GM23248 (cell line): ENCODE data around the gene GGT6. TPM values are rescaled to one million over a fixed set of nuclear protein-coding genes. Genes with fewer than 3 reads are reported as not detected.

Experiments
- DNase-seq: peaks from one replicate; pipeline ENCODE4 v3.0.0-alpha.2; 2015
- H2AFZ ChIP-seq: fragments of 200-600 bp; sonication (generic); 2 replicates; pipeline ENCODE4 v1.6.1; 2016; ENCODE audit warnings: antibody characterized with exemption
- H3F3A ChIP-seq: fragments of 200-600 bp; sonication (generic); 2 replicates; pipeline ENCODE4 v1.6.1; 2016; ENCODE audit warnings: mild to moderate bottlenecking, antibody characterized with exemption, mixed run types; ENCODE audit not compliant: insufficient read depth
- H3K27ac ChIP-seq: fragments of 200-600 bp; sonication (generic); 2 replicates; pipeline ENCODE4 v1.5.1; 2016; ENCODE audit warnings: mild to moderate bottlenecking
- H3K27me3 ChIP-seq: fragments of 200-600 bp; sonication (generic); replicated peaks from 2 replicates; pipeline ENCODE4 v1.6.1; 2016; ENCODE audit warnings: mild to moderate bottlenecking; ENCODE audit not compliant: insufficient read depth
- H3K36me3 ChIP-seq: fragments of 200-600 bp; sonication (generic); 2 replicates; pipeline ENCODE4 v1.6.1; 2016; ENCODE audit warnings: low read depth, mild to moderate bottlenecking
- H3K4me1 ChIP-seq: fragments of 200-600 bp; sonication (generic); 2 replicates; pipeline ENCODE4 v1.6.1; 2016; ENCODE audit warnings: mild to moderate bottlenecking; ENCODE audit not compliant: insufficient read depth
- H3K4me2 ChIP-seq: fragments of 200-600 bp; sonication (generic); one replicate; pipeline ENCODE4 v1.6.1; 2016; ENCODE audit warnings: mild to moderate bottlenecking; ENCODE audit not compliant: unreplicated experiment
- H3K4me3 ChIP-seq: fragments of 200-600 bp; sonication (generic); 2 replicates; pipeline ENCODE4 v1.5.1; 2016; ENCODE audit warnings: mild to moderate bottlenecking
- H3K79me2 ChIP-seq: fragments of 200-600 bp; sonication (generic); 2 replicates; pipeline ENCODE4 v1.6.1; 2016; ENCODE audit warnings: mild to moderate bottlenecking; ENCODE audit not compliant: insufficient read depth
- H3K9ac ChIP-seq: fragments of 200-600 bp; sonication (generic); 2 replicates; pipeline ENCODE4 v1.6.1; 2016; ENCODE audit warnings: mild to moderate bottlenecking
- H3K9me2 ChIP-seq: fragments of 200-600 bp; sonication (generic); 2 replicates; pipeline ENCODE4 v1.6.1; 2016; ENCODE audit warnings: mixed run types, mild to moderate bottlenecking, moderate library complexity; ENCODE audit not compliant: insufficient read depth
- H3K9me3 ChIP-seq: fragments of 200-600 bp; sonication (generic); one replicate; pipeline ENCODE4 v1.6.1; 2017; ENCODE audit warnings: low read depth
- H4K20me1 ChIP-seq: fragments of 200-600 bp; sonication (generic); 2 replicates; pipeline ENCODE4 v1.6.0; 2016; ENCODE audit not compliant: insufficient read depth
- EZH2 ChIP-seq: fragments of 200-600 bp; sonication (generic); IDR thresholded peaks from 2 replicates; pipeline ENCODE4 v1.6.1; 2018; ENCODE audit warnings: antibody characterized with exemption, mild to moderate bottlenecking; ENCODE audit not compliant: insufficient read depth, poor library complexity, severe bottlenecking
- EZH2phosphoT487 ChIP-seq: fragments of 200-600 bp; sonication (generic); IDR thresholded peaks from 2 replicates; pipeline ENCODE4 v1.6.1; 2018; ENCODE audit warnings: antibody characterized with exemption, moderate library complexity, mild to moderate bottlenecking, low read depth; ENCODE audit not compliant: insufficient read depth
- WGBS, 2 experiments: methylation state at CpG; one replicate each; pipeline ENCODE4 v1.1.6; 2015 to 2017; ENCODE audit warnings: low lambda C conversion rate in 2 of 2, low coverage in 1 of 2; ENCODE audit errors: missing lambda C conversion rate in 2 of 2; 5-methylcytosine and 5-hydroxymethylcytosine counted together
- in situ Hi-C: fragments of 300-500 bp; cut with MboI; formaldehyde crosslinking; loops from 2 replicates; pipeline ENCODE4 v1.15.0; 2020
- polyA plus RNA-seq: library from polyadenylated mRNA; unstranded; fragments of >200 nt; fragmentation: Nextera tagmentation; extraction: Ambion mirVana; gene quantifications from 2 replicates; pipeline ENCODE4 v1.2.1, GENCODE V29; 2016
- total RNA-seq: library from RNA; depleted of rRNA; stranded (reverse); fragments of >200 nt; shearing (Covaris generic); gene quantifications from 2 replicates; pipeline ENCODE4 v1.2.3, GENCODE V29; 2014

The GGT6 gene
- total and polyA plus RNA-seq, 2 experiments from 2014 or later, result not detected

DNA sequence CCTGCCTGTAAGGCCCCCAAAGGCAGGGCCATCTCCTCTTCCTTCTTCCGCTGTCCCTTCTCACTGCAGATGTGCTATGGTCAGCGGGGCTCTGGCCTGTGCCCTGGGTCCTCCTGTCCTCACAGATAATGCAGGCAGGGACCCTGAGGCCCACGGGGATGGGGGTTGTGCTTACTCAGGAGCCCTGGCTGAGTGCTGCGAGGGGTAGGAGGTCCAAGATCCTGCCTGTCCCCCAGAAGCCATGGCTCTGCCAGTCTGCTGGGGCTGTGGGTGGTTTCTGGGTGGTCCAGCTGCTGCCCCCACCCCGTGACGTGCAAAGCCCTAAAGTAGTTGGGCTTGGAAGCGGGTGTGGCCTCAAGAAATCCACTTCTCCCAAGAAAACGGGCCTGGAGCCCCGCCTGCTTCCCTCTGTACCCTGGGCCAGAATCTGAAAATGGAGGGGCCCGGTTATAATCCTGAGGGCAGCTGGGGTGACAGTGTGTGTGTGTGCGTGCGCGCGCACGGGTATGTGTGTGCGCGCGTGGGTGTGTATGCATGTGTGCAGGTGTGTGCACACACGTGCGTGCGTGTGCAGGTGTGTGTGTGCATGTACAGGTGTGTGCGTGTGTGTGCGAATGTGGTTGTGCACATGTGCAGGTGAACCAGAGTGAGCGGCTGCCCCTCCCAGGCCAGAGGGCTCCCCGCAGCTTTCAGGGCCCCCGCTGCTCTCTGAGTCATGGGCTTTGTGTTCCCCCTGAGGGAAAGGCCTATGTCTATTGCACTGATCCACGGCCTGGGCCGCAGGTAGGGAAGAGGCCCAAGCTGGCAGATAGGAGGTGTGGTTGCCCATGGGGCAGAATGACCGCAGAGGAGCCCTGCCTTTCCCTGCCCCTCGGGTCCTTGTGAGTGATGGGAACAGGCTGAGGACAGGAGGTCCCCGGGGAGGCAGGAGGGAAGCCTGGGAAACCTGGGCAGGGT is 47.9 kb downstream of the GGT6 start:
- Histone ChIP-seq H4K20me1 (no peaks in the 10 kb centered on the region), H3K4me1 (no peaks in the 10 kb centered on the region), H3K79me2 (no peaks in the 10 kb centered on the region), H3K27ac (no peak overlapping the region), H3K9me2 (no peaks in the 10 kb centered on the region), H3K27me3 (0 out of 2 replicates have a peak, but pooled peaks cover 13% of the 10 kb centered on the region), H3K4me2 (no peak overlapping the region), H3K36me3 (no peaks in the 10 kb centered on the region), H3K4me3 (no peak overlapping the region), H3F3A (no peaks in the 10 kb centered on the region), H2AFZ (no peak overlapping the region), H3K9me3 (no peaks in the 10 kb centered on the region), H3K9ac (no peak overlapping the region)
- in situ Hi-C loops, result no loop called here
- DNase-seq, result no peak
- 75 to 78% methylated on average over 30 to 31 of the region's 31 CpGs for WGBS, 2 experiments
- TF ChIP-seq EZH2phosphoT487 (no peak), EZH2 (no peak)

DNA sequence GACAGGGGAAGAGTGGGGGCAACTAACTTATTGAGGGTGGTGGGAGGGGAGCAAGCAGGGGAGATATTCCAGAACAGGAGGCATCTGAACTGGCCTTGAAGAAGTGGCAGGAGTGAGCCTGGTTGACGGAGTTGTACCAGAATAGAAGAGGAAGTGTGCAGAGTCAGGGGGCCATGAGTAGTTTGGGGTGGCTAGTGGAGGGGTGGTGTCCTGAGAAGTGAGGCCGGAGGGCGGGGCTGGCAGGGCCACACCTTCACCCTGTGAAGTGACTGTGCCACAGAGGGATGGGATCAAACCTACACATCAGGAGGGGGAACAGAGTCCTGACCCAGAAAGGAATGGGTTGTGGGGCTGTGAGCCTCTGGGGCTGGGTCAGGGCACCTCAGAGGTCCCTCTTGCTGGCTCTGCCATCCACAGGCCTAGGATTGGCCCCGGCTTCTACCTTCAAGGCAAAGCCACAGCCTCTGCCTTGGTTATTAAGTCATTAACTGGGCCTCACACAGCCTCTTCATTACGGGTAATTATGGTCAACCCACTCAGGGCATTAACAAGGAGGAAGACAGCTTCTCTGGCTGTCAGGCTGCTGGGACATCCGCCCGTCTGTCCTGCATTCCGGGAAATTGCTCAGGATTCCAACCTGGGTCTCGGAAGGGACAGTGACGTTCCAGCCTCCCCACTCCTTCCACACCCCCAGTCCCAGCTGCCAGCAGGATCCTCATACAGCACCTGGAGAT is 49.0 kb downstream of the GGT6 start:
- no peak overlapping the region for H3K4me2 ChIP-seq

DNA sequence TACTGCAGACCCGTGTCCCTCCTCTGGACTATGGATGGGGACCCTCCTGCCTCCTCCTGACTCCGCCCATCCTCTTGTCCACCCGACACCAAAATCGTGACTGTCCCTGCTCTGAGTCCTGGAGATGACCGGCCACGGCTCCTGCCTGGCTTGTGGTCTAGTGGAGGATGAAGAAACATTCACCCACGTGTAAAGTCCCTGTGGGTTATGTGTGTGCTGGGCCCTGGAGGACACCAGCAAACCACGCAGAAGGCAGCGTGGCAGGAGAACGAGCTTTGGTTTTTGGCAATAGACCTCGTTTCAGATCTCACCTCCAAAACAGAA is 49.8 kb downstream of the GGT6 start:
- H3K9me2 ChIP-seq, result no peaks in the 10 kb centered on the region

More for the DNA sequence above, 49.0 kb downstream of the GGT6 start:
- Histone ChIP-seq H3K27me3 (0 out of 2 replicates have a peak, but pooled peaks cover 13% of the 10 kb centered on the region), H3K9me3 (no peaks in the 10 kb centered on the region), H3K36me3 (no peaks in the 10 kb centered on the region), H4K20me1 (no peaks in the 10 kb centered on the region), H3K79me2 (no peaks in the 10 kb centered on the region), H2AFZ (no peak overlapping the region), H3K4me3 (no peak overlapping the region), H3K27ac (no peak overlapping the region), H3F3A (no peaks in the 10 kb centered on the region), H3K9me2 (no peaks in the 10 kb centered on the region), H3K4me1 (no peaks in the 10 kb centered on the region), H3K9ac (no peak overlapping the region)
- in situ Hi-C loops, result no loop called here
- WGBS, 2 experiments, result 77 to 84% methylated on average over 9 to 10 of the region's 10 CpGs
- no peak for TF ChIP-seq EZH2
- no peak for TF ChIP-seq EZH2phosphoT487
- DNase-seq, result no peak

DNA sequence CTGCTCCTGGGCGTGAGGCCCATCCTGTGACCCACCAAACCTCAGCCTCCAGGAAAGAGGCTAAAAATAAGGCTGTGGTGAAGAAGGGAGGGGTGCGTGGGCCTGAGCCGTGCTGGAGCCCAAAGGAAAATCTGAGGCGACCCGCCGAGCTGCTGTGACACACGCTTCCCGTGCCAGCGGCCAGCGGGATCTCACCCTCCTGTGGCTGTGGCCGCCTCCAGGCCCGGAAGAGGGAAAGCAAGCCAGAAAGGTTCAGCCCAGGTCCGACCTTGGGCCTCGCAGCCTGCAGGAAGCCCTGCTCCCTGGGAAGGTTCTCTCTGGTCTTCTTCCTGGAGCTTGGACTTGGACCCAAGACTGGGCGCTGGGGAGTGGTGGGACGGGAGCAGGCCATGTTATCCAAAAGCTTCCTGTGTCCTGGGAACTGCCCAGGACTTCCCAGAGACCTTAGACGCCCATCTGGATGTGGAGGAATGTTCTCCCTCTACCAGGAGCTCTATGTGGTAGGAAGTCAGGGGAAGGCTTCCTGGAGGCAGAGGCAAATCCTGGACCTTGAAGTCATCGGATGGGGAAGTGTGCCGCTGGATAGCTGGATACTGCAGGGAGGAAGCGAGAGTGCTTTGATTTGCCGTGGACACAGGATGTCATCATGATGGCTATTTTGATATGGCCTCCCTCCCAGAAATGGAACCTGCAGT is 50.3 kb downstream of the GGT6 start:
- no peaks in the 10 kb centered on the region for H3K4me1 ChIP-seq
- DNase-seq, result no peak
- no peak overlapping the region for H3K27ac ChIP-seq
- no peaks in the 10 kb centered on the region for H4K20me1 ChIP-seq
- H2AFZ ChIP-seq, result no peak overlapping the region
- no peak overlapping the region for H3K9ac ChIP-seq
- no peaks in the 10 kb centered on the region for H3K79me2 ChIP-seq
- H3F3A ChIP-seq, result no peaks in the 10 kb centered on the region
- no peak overlapping the region for H3K4me3 ChIP-seq
- no peak overlapping the region for H3K4me2 ChIP-seq
- WGBS, 2 experiments, result 85 to 86% methylated on average over 12 to 21 of the region's 21 CpGs
- no peaks in the 10 kb centered on the region for H3K9me3 ChIP-seq
- no peaks in the 10 kb centered on the region for H3K9me2 ChIP-seq
- H3K27me3 ChIP-seq, result 0 out of 2 replicates have a peak, but pooled peaks cover 13% of the 10 kb centered on the region
- in situ Hi-C loops, result no loop called here
- TF ChIP-seq EZH2 (no peak), EZH2phosphoT487 (no peak)
- no peaks in the 10 kb centered on the region for H3K36me3 ChIP-seq

More for the DNA sequence above, 49.8 kb downstream of the GGT6 start:
- 0 out of 2 replicates have a peak, but pooled peaks cover 13% of the 10 kb centered on the region for H3K27me3 ChIP-seq
- TF ChIP-seq EZH2phosphoT487 (no peak), EZH2 (no peak)
- H2AFZ ChIP-seq, result no peak overlapping the region
- no peaks in the 10 kb centered on the region for H3K79me2 ChIP-seq
- H3K4me1 ChIP-seq, result no peaks in the 10 kb centered on the region
- H3K36me3 ChIP-seq, result no peaks in the 10 kb centered on the region
- no peaks in the 10 kb centered on the region for H4K20me1 ChIP-seq
- H3K9ac ChIP-seq, result no peak overlapping the region
- H3K4me2 ChIP-seq, result no peak overlapping the region
- no peak overlapping the region for H3K27ac ChIP-seq
- no peaks in the 10 kb centered on the region for H3F3A ChIP-seq
- no peaks in the 10 kb centered on the region for H3K9me3 ChIP-seq
- DNase-seq, result no peak
- no peak overlapping the region for H3K4me3 ChIP-seq
- 51 to 55% methylated on average over 11 of the region's 11 CpGs for WGBS, 2 experiments
- in situ Hi-C loops, result no loop called here
